WTC11 (cell line): ENCODE data around the gene DNAJC5G.

Experiments
- CREM ChIP-seq: sonication (generic); formaldehyde crosslinking; IDR thresholded peaks from 2 replicates; pipeline ENCODE4 v1.8.1; 2022; ENCODE audit warnings: mild to moderate bottlenecking, missing genetic modification reagents, moderate library complexity
- CTCF ChIP-seq: fragments of 200-600 bp; IDR thresholded peaks from 2 replicates; pipeline ENCODE4 v1.8.0; 2022; ENCODE audit warnings: antibody characterized with exemption
- JUN ChIP-seq: sonication (generic); formaldehyde crosslinking; IDR thresholded peaks from 2 replicates; pipeline ENCODE4 v1.8.0; 2023; ENCODE audit warnings: mild to moderate bottlenecking, missing genetic modification reagents

- no peak for TF ChIP-seq JUN (CRISPR knock-in tag)
- no peak for TF ChIP-seq CREM (CRISPR knock-in tag)
- no peak for TF ChIP-seq CTCF
These were observed 32.6 kb upstream of the DNAJC5G start for GRCh38 chr2:27242614-27242951.
